ENCODE measurements around the gene SH3GL1.

- TF ChIP-seq, protein P1, sequence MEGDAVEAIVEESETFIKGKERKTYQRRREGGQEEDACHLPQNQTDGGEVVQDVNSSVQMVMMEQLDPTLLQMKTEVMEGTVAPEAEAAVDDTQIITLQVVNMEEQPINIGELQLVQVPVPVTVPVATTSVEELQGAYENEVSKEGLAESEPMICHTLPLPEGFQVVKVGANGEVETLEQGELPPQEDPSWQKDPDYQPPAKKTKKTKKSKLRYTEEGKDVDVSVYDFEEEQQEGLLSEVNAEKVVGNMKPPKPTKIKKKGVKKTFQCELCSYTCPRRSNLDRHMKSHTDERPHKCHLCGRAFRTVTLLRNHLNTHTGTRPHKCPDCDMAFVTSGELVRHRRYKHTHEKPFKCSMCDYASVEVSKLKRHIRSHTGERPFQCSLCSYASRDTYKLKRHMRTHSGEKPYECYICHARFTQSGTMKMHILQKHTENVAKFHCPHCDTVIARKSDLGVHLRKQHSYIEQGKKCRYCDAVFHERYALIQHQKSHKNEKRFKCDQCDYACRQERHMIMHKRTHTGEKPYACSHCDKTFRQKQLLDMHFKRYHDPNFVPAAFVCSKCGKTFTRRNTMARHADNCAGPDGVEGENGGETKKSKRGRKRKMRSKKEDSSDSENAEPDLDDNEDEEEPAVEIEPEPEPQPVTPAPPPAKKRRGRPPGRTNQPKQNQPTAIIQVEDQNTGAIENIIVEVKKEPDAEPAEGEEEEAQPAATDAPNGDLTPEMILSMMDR (IDR thresholded peaks at IDR 0.05) = no peak
- TF ChIP-seq POLR2A (IDR thresholded peaks at IDR 0.05) = no peak
These were observed 76.1 kb downstream of the SH3GL1 start for GRCh38 chr19:4324228-4324627.
